HG02571 (cell line): ENCODE measurements around the gene NFE2L1.
A peak's percentile ranks its signal among the peaks of the same experiment; 100 is the strongest.
"Not testable (repeated sequence)": the region's sequence is repeated elsewhere in the genome, so short reads cannot be mapped to it uniquely, and the experiment has no call there.

ENCODE experiments used
- ATAC-seq: cut with Tn5 transposase; IDR thresholded peaks from one replicate; pipeline ENCODE4 v1.9.1; 2021; ENCODE audit warnings: mild to moderate bottlenecking, moderate library complexity; ENCODE audit not compliant: unreplicated experiment

Gene NFE2L1

DNA sequence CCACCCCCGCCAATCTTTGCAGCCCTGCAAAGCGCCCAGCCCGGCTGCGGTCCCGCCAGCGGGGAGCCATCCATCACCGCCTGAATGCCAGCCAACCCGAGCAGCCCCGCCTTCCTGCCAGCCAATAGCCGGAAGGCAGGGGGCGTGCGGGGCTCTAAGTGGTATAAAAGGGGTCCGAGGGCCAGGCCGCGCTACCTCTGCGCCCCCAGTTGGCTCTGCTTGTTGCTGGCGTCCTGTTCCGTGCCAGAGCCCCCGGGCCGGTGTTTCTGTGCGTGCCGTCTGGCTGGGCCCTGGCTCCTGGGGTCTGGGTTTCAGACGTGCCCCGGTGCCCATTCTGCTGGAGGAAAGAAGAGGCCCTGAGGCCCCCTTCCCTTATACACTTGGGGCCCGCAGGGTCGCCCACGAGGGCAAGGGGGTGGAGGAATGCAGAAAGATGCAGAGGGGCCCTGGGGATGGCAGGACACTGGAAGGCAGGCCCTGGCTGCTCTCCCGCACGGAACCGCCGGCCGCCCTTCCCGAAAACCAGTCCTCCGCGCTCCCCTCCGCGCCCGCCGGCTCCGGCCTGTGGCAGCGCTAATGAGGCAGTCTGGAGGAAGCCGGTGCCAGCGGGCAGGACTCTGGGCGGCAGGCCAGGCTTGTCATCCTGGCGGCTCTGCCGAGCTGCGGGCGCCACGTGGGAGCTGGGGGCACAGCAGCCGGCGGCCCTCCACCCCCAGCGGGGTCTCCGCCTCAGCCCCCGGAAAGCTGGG, 24.6 kb upstream of the NFE2L1 start:
- no peak for ATAC-seq

GRCh38 chr17:48024149-48025039, 23.8 kb upstream of the NFE2L1 start:
- ATAC-seq: no peak

DNA sequence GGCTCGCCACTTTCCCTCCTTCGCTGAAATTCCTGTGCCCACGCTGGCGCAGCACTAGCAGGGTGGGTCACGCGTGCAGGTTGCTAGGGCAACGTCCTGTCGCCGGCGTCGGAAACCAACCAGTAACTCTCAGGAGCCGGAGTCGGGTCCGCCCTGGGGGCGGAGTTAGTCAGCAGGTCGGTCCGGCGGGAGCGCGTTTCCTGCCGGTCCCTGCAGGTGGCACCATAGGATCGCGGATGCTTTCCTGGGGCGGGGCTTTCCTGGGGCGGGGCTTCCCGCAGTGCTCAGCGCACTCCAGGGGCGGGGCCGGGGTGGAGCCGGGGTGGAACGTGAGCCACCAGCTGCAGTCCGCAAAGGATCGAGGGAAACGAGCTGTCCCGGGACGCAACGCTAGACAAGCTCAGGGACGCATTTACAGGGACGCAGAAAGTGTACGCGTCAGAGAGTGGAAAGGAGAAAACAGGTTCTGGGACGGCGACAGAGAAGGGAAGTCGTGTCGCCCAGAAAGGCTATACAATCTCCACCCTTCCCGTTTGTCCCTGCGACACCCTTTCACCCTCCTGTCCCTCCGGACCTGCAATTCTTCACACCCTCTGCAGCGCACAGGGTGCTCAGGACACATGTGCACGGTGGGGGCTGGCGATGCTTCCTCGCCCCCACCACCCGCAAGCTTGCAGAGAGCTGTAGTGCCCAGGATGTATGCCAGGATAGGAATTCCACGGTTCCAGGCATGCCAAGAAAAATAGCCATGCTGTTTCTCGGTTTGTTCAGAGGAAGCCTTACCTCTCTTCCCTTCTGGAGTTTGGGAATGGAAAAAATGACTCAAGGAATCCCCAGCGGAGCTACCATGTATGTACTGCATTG, 22.9 kb upstream of the NFE2L1 start:
- peak; percentile 71 for ATAC-seq

- ATAC-seq: no peak
Measured at GRCh38 chr17:48025904-48026501, 22.2 kb upstream of the NFE2L1 start.

GRCh38 chr17:48026502-48027321, 21.4 kb upstream of the NFE2L1 start:
- no peak for ATAC-seq

DNA sequence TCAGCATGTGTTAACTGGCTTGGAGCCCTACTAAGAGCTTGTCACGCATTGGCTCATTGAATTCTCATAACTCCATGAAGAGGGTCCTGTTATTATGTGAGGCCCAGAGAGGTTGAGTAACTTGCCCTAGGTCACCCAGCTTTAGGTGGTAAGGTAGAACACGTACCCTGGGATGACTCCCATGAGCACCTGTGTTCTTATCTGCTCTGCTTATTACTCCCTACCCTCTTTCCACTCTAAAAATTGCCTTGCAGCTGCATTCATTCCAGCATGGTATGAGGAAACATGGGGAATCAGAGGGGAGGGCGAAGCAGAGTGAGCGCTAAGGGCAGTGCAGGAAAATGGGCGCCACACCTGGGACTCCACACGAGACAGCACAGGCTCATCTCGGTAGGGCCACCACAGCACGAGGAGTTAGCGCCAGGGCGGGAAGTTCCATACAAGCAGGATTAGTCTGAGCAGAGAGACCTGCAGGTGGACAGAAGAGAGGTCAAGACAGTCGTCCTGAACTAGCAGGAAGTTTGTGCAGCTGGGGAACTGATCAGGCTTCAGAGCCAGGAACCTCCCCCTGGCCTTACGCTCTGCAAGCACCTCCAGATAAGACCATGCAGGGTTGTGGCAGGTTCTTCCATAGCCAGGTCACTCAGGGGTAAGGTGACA, 20.7 kb upstream of the NFE2L1 start:
- no peak for ATAC-seq

DNA sequence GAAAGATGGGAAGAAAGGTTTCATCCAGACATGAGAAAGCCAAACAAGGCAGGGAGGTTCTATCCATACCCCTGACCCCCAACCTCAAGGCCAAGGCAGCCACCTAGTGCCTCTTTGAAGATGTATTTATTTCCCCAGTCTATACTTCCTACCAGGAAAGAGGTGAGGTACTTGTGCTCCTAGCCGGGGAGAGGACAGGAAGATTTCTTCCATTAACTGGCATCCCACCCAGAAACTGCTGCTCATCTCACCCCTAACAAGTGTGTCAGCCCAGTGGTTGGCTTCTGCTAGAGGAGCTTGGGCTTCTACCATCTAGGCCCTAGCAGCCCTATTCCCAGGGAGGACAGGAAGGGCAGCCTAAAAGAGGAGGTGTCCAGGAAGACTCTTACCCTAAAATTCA, 19.4 kb upstream of the NFE2L1 start:
- no peak for ATAC-seq

DNA sequence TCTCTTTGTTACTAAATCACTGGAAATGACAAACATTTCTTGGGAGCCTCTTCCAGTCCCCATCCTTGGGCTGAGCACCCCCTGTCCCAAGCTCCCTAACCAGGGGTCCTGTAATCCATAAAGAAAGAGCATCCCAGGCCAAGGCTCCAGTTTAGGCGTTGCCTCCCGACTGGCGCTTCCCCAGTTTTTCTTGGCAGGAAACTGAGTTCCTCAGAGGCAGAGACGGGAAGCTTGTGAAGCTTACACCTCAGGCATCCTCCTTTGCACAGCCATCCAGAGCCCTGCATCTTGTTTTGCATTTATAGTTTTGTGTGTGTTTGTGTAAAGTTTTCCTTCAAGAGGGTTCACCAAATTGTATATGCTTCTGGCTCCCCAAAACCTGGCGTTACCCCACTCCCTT, 17.6 kb upstream of the NFE2L1 start:
- no peak for ATAC-seq

DNA sequence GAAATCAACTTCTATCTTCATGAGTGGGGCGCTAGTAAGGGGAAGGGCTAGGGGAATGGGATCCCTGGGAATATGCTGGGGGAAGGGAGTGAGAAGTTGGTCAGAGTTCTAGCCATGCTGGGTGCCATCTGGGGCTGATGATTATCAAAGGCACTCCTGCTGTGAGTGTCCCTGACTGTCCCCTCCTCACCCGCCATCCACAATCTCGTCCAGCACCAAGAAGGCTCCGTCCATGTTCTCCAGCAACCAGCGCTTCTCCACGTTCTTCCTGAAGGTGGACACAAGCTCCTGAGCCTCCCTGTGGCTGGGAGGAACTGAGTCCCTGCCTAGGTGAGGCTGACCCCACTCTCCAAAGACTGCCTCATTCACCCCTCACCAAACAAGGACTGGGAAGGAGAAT, 16.2 kb upstream of the NFE2L1 start:
- ATAC-seq: no peak

DNA sequence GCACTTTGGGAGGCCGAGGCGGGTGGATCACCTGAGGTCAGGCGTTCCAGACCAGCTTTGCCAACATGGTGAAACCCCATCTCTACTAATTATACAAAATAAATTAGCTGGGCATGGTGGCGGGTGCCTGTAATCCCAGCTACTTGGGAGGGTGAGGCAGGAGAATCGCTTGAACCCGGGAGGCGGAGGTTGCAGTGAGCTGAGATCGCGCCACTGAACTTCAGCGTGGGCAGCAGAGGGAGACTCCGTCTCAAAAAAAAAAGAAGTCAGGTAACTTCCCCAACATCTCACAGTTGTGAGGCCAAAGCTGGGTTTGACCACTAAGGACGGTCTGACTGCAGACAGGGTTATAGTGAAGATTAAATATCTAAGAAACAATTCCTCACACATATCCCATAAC, 13.4 kb upstream of the NFE2L1 start:
- ATAC-seq: not testable (repeated sequence)

DNA sequence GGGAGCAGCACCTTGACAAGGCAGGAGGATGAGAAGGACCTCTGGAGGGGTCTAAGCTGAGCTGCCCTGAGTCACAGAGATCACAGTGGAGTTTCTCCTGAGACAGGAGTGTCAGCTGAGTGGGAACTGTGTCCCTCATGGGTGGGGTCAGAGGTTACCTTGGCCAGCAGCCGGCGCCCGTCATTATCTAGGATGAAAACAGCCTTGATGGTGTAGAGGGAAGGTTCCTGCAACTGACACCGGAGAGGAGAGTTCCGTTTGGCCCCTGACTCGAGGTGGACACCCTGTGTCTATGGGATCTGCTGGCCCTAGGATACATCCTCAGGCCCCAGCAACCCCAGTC, 11.5 kb upstream of the NFE2L1 start:
- ATAC-seq: no peak

DNA sequence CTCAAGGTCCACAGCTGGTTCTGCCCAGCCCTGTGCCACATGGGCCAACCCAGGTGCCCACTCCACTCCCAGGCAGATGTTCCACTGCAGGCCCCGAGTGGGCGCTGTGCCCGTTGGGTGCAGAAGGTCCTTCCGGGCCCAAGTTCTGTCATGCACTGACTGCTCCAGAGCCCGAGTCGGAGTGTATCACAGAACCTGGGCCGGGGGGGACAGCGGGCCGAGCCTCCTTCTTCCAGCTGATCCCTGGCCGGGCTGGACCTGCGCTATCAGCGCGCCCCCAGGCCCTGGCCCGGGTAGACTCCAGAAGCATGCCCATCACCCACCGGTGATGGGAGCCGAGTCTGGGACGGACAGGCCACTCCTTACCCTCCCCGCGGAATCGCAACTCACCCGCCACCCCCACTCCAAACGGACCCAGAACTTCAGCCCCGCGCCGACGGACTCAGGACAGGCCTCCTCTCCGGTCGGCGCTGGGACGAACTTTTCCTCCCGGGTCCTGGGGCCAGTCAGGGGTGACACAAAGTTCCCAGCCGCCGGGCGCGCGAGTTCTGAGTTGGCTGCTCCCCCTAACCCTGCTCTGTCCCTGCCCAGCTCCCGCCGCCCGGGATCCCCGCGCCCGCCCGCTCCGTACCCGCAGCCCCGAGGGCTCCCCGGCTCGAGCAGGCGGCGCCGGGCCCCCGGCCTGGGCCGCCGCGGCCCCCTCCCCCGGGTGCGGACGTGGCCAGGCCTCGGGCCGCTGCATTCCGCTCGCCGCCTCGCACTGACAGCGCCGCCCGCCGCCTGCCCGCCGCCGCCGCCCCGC, 10.9 kb upstream of the NFE2L1 start, which contains the start of gene COPZ2:
Gene COPZ2, minus strand, starts transcription at position 762 of the 802 bp plus-strand sequence. Its CDS starts 20 bp downstream, at position 742.
- ATAC-seq: no peak

DNA sequence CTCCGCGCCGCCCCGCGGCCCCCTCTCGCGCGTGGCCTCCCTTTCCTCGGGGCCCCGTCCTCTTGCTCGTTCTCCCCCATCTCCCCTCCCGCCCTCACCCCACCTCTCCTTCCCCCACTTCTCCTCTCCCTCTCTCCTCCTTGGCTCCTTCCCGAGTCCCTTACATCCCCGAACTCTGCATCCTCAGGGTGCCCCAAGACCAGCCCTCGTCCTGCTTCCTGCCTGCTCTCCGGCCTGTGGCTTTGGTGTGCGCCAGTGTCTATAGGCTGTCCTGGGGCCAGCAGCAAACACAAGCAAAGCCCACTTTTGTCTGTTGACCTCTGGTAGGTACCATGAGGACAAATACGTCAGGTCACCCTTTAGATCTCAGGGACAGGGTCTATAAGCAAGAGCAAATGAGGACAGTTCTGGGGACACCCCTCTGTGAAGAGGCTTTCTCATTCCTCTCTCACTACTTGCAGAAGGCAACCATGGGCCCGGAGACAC, 10.3 kb upstream of the NFE2L1 start:
- ATAC-seq: no peak

GRCh38 chr17:48038687-48039086, 9.5 kb upstream of the NFE2L1 start:
- no peak for ATAC-seq

GRCh38 chr17:48043176-48043575, 5.0 kb upstream of the NFE2L1 start:
- no peak for ATAC-seq

DNA sequence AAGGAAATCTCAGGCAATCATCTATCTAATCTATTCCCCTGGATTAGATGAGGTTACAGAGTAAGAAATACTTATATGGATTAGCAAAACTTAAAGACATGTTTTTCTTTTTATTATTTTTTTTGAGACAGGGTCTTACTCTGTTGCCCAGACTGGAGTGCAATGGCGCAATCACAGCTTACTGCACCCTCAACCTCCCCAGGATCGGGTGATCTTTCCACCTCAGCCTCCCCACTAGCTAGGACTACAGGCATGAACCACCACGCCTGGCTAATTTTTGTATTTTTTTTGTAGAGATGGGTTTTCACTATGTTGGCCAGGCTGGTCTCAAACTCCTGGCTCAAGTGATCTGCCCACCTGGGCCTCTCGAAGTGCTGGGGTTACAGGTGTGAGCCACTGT, 3.3 kb upstream of the NFE2L1 start:
- no peak for ATAC-seq

DNA sequence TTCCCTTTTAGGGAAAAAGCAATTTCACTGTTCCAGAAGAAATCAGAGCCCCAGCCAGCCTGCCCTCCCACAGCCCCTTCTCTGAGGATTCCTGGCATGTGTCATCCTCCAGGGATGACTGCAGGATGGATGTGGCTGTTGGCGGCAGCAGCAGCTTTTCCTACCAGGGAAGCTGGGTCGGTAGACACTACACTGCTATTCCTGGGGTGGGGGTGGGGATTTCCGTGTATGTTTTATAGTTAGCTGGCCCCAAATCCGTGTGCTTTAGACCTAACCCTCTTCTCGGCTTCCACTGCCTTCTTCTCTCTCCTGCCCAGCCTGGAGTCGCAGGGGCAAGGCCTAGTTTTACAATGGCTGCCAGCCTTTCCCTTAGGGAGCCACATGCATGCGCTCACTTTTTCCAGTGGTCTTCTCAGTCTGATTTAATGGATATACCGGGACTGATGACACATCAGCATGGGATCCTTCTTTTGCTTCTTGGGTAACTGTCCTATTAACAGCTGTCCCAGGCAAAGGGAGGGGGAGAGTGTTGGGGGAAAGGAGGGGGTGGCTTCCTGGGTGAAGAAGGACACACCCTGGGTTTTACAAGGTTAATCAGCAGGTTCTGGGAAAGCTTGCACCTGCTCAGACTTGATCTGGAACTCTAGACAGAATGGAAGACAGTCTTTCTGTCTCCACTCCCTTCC, 2.7 kb upstream of the NFE2L1 start:
- no peak for ATAC-seq

DNA sequence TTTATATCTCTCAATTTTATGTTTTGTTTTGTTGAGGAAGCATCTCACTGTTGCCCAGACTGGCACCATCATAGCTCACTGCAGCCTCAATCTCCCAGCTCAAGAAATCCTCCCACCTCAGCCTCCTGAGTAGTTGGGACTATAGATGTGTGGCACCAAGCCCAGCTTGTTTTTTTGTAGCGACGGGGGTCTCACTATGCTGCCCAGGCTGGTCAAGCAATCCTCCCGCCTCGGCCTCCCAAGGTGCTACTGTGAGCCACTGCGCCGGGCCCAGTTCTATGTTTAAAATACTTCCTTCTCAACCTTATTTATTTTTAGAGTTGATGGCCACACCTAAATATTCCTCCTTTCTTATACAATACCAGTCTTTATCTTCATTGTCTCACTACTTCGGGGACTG, 1.9 kb upstream of the NFE2L1 start:
- no peak for ATAC-seq
